Liver (tissue), 9 donors: ENCODE data around the gene CACNA1E. TPM values are rescaled to one million over a fixed set of nuclear protein-coding genes. Genes with fewer than 3 reads are reported as not detected.

Experiments used
- DNase-seq: peaks from one replicate; pipeline ENCODE4 v3.0.0-alpha.2; 2017; ENCODE audit warnings: low spot score
- H3K27ac ChIP-seq, 2 donors: one replicate each; pipeline ENCODE4 v1.7.0; 2013; ENCODE audit warnings: inconsistent platforms in 2 of 2, low read length in 2 of 2, control low read depth in 1 of 2, low read depth in 1 of 2, mild to moderate bottlenecking in 1 of 2
- H3K27me3 ChIP-seq, 4 donors: one replicate each; pipeline versions ENCODE4 v1.6.1 to v1.7.0; 2013; ENCODE audit warnings: low read length in 3 of 4, inconsistent platforms in 1 of 4, mild to moderate bottlenecking in 1 of 4, moderate library complexity in 1 of 4; ENCODE audit not compliant: control insufficient read depth in 4 of 4, insufficient read depth in 4 of 4
- H3K36me3 ChIP-seq, 4 donors: one replicate each; pipeline versions ENCODE4 v1.6.1 to v1.7.0; 2013; ENCODE audit warnings: low read length in 3 of 4, mild to moderate bottlenecking in 3 of 4, low read depth in 1 of 4, moderate library complexity in 1 of 4; ENCODE audit not compliant: control insufficient read depth in 4 of 4, insufficient read depth in 3 of 4
- H3K4me1 ChIP-seq, 4 donors: one replicate each; pipeline versions ENCODE4 v1.6.1 to v1.7.0; 2013; ENCODE audit warnings: low read length in 3 of 4, mild to moderate bottlenecking in 3 of 4, moderate library complexity in 1 of 4; ENCODE audit not compliant: control insufficient read depth in 4 of 4, insufficient read depth in 4 of 4
- H3K4me3 ChIP-seq, 3 donors: one replicate each; pipeline versions ENCODE4 v1.6.1 to v1.7.0; 2013; ENCODE audit warnings: low read length in 3 of 3, control low read depth in 1 of 3, low read depth in 1 of 3, mild to moderate bottlenecking in 1 of 3
- H3K9ac ChIP-seq, 2 donors: one replicate each; pipeline ENCODE4 v1.7.0; 2013; ENCODE audit warnings: low read length in 2 of 2, mild to moderate bottlenecking in 2 of 2, moderate library complexity in 2 of 2, control low read depth in 1 of 2, low read depth in 1 of 2
- H3K9me3 ChIP-seq, 4 donors: one replicate each; pipeline versions ENCODE4 v1.6.1 to v1.7.0; 2013; ENCODE audit warnings: low read length in 3 of 4; ENCODE audit not compliant: control insufficient read depth in 4 of 4
- ATF3 ChIP-seq: IDR thresholded peaks from 2 replicates; pipeline ENCODE4 v1.6.1; 2016; ENCODE audit warnings: antibody characterized with exemption
- CTCF ChIP-seq: fragments of 150-350 bp; IDR thresholded peaks from 2 replicates; pipeline ENCODE4 v1.5.1; 2017; ENCODE audit warnings: improper control_type of control experiment, low read depth, low read length; ENCODE audit not compliant: missing input control
- EGR1 ChIP-seq, 2 donors: IDR thresholded peaks; 2 replicates each; pipeline ENCODE4 v1.6.1; 2016 to 2018; ENCODE audit warnings: antibody characterized with exemption in 2 of 2, low read depth in 2 of 2
- FOXA1 ChIP-seq: IDR thresholded peaks from 2 replicates; pipeline ENCODE4 v1.6.1; 2016; ENCODE audit warnings: antibody characterized with exemption
- FOXA2 ChIP-seq: IDR thresholded peaks from 2 replicates; pipeline ENCODE4 v1.6.1; 2016; ENCODE audit warnings: antibody characterized with exemption
- GABPA ChIP-seq, 2 donors: IDR thresholded peaks in 1 of 2; conservative IDR thresholded peaks in 1 of 2; 2 replicates each; pipeline ENCODE4 v1.6.1; 2016; ENCODE audit warnings: antibody characterized with exemption in 2 of 2, mild to moderate bottlenecking in 1 of 2, moderate library complexity in 1 of 2
- HNF4A ChIP-seq, 2 donors: conservative IDR thresholded peaks; 2 replicates each; pipeline ENCODE4 v1.6.1; 2016; ENCODE audit warnings: antibody characterized with exemption in 2 of 2, mild to moderate bottlenecking in 2 of 2
- HNF4G ChIP-seq: IDR thresholded peaks from 2 replicates; pipeline ENCODE4 v1.6.1; 2016; ENCODE audit warnings: antibody characterized with exemption
- JUND ChIP-seq, 2 donors: IDR thresholded peaks; 2 replicates each; pipeline ENCODE4 v1.6.1; 2016; ENCODE audit warnings: antibody characterized with exemption in 2 of 2
- MAX ChIP-seq: IDR thresholded peaks from 2 replicates; pipeline ENCODE4 v1.6.1; 2016; ENCODE audit warnings: antibody characterized with exemption
- NR2F2 ChIP-seq: IDR thresholded peaks from 2 replicates; pipeline ENCODE4 v1.6.1; 2016; ENCODE audit warnings: antibody characterized with exemption
- RAD21 ChIP-seq, 2 donors: IDR thresholded peaks; 2 replicates each; pipeline ENCODE4 v1.6.1; 2016; ENCODE audit warnings: antibody characterized with exemption in 2 of 2, mild to moderate bottlenecking in 2 of 2
- REST ChIP-seq: IDR thresholded peaks from 2 replicates; pipeline ENCODE4 v1.6.1; 2016; ENCODE audit warnings: antibody characterized with exemption, mild to moderate bottlenecking
- TAF1 ChIP-seq: conservative IDR thresholded peaks from 2 replicates; pipeline ENCODE4 v1.6.1; 2016; ENCODE audit warnings: antibody characterized with exemption, mild to moderate bottlenecking
- YY1 ChIP-seq: IDR thresholded peaks from 2 replicates; pipeline ENCODE4 v1.6.1; 2016; ENCODE audit warnings: antibody characterized with exemption, mild to moderate bottlenecking
- ZBTB33 ChIP-seq: IDR thresholded peaks from 2 replicates; pipeline ENCODE4 v1.6.1; 2016; ENCODE audit warnings: antibody characterized with exemption
- WGBS: extraction: QIAGEN DNeasy Blood & Tissue Kit; methylation state at CpG from one replicate; pipeline ENCODE4 v1.1.7; 2013; 5-methylcytosine and 5-hydroxymethylcytosine counted together
- polyA plus RNA-seq, 2 donors: library from polyadenylated mRNA; stranded (reverse) in 1 of 2; unstranded in 1 of 2; fragments of 200-250 nt in 1 of 2; fragments of >200 nt in 1 of 2; fragmentation: Nextera tagmentation in 1 of 2; extraction: Ambion mirVana in 1 of 2; gene quantifications; one replicate each; pipeline versions ENCODE4 v1.2.1 to v1.2.3, GENCODE V29; 2013 to 2015
- total RNA-seq, 2 donors: library from RNA; depleted of rRNA; stranded (reverse); fragments of >200 nt; gene quantifications; one replicate each; pipeline ENCODE4 v1.2.3, GENCODE V29; 2014
- donor health status: healthy.
- donor health status: healthy.
- donor health status: healthy.
- donor health status: healthy.
- donor health status: healthy.

The CACNA1E gene
- total and polyA plus RNA-seq, 4 donors = under 0.01 to 0.08 (median 0.01) TPM; not detected in 1

GRCh38 chr1:181587870-181588438 is 104.6 kb downstream of the CACNA1E start:
- Histone ChIP-seq H3K9me3 (no peaks in the 10 kb centered on the region), H3K27ac (no peak overlapping the region), H3K4me1 (no peaks in the 10 kb centered on the region), H3K27me3 (no peaks in the 10 kb centered on the region), H3K4me3 (no peak overlapping the region), H3K36me3 (no peaks in the 10 kb centered on the region), H3K9ac (no peak overlapping the region)
- 81% methylated on average over 10 of the region's 10 CpGs for WGBS
- no peak for TF ChIP-seq FOXA2
- no peak for TF ChIP-seq REST
- no peak for TF ChIP-seq MAX
- no peak for TF ChIP-seq HNF4A (conservative IDR thresholded peaks at IDR 0.05)
- no peak for TF ChIP-seq CTCF
- TF ChIP-seq HNF4G = no peak
- TF ChIP-seq RAD21 (IDR thresholded peaks at IDR 0.05) = no peak
- no peak for TF ChIP-seq NR2F2
- TF ChIP-seq ZBTB33 = no peak
- no peak for TF ChIP-seq ATF3
- no peak for TF ChIP-seq FOXA1
- no peak for TF ChIP-seq YY1
- no peak for TF ChIP-seq EGR1 (IDR thresholded peaks at IDR 0.05; ENCODE audit: low read depth in 2 of 2)
- TF ChIP-seq JUND (IDR thresholded peaks at IDR 0.05) = no peak
- no peak for TF ChIP-seq TAF1
- no peak for DNase-seq

- Histone ChIP-seq H3K4me1 (no peaks in the 10 kb centered on the region), H3K27ac (no peak overlapping the region), H3K4me3 (no peak overlapping the region), H3K9me3 (no peaks in the 10 kb centered on the region), H3K27me3 (no peaks in the 10 kb centered on the region), H3K36me3 (no peaks in the 10 kb centered on the region), H3K9ac (no peak overlapping the region)
- WGBS = 89% methylated on average over 4 of the region's 4 CpGs
- no peak for DNase-seq
- TF ChIP-seq ATF3 (no peak), EGR1 (IDR thresholded peaks at IDR 0.05; ENCODE audit: low read depth in 2 of 2) (no peak), CTCF (no peak), NR2F2 (no peak), TAF1 (no peak), GABPA (IDR thresholded peaks at IDR 0.05 in 1 of 2, conservative IDR thresholded peaks at IDR 0.05 in 1 of 2) (no peak), REST (no peak), FOXA1 (no peak)
Observed at GRCh38 chr1:181588631-181589030, 105.3 kb downstream of the CACNA1E start.
